Measurements from ENCODE around the gene OGFR. TPM values are rescaled to one million over a fixed set of nuclear protein-coding genes. Genes with fewer than 3 reads are reported as not detected.

OGFR gene
- total and polyA plus RNA-seq, 4 donors: 14.6 to 46.6 (median 42.3) TPM

DNA sequence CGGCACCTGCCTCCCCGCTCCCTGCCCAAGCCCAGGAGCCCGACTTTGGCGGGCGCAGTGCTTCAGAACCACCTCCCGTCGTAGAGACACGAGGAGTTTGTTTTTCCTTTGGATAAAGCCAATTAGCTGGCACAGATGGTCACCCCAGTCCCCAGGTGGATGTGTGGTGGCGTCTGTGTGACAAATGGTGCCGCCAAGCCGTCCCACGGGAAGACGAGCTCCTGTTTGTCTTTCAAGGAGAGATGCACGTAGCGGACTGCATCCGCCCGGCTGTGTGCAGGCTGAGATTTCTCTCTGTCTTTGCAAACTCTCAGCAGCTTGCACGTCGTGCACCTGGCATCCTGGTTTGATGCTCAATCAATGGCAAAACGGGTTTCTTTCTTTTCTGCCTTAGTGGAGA is 24.4 kb upstream of the OGFR start:
- Histone ChIP-seq H3K27me3 (ENCODE audit: control insufficient read depth, insufficient read depth, low read length) (no peaks in the 10 kb centered on the region), H3K27ac (ENCODE audit: low read depth, low read length) (no peak overlapping the region), H3K9me3 (ENCODE audit: control insufficient read depth, insufficient read depth, low read length) (no peaks in the 10 kb centered on the region), H3K36me3 (ENCODE audit: control insufficient read depth, insufficient read depth, low read length) (no peaks in the 10 kb centered on the region), H3K4me3 (ENCODE audit: low read depth, low read length) (no peak overlapping the region), H3K4me1 (ENCODE audit: control insufficient read depth, insufficient read depth, low read length) (peaks cover 31% of the 10 kb centered on the region)
- DNase-seq (ENCODE audit: low read depth in 4 of 6, low spot score in 6 of 6): peak in 2 of 6 donors; percentile 71 to 77
- WGBS (ENCODE audit: insufficient coverage): 43% methylated on average over 14 of the region's 20 CpGs

DNA sequence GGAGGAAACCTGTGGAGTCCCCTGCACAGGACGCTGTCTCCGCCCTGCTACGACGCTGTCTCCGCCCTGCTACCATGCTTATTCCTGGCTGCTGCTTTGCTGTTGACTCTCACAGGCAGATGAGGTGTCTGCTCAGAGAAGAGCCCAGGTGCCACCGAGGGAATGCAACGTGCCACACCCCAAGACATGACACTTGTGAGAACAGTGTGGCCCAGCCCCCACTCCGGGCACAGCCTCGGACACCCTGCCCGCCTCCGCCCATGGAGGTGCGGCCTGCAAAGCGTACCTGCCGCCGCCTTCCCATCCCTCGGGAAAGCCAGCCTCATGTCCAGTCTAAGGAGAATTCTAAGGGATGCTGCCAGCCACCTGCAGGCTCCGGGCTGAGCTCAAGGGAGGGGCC is 23.9 kb upstream of the OGFR start:
- no peak for DNase-seq (ENCODE audit: low read depth in 4 of 6, low spot score in 6 of 6)
- Histone ChIP-seq H3K4me1 (ENCODE audit: control insufficient read depth, insufficient read depth, low read length) (peaks cover 32% of the 10 kb centered on the region), H3K36me3 (ENCODE audit: control insufficient read depth, insufficient read depth, low read length) (no peaks in the 10 kb centered on the region), H3K4me3 (ENCODE audit: low read depth, low read length) (no peak overlapping the region), H3K27ac (ENCODE audit: low read depth, low read length) (no peak overlapping the region), H3K9me3 (ENCODE audit: control insufficient read depth, insufficient read depth, low read length) (no peaks in the 10 kb centered on the region), H3K27me3 (ENCODE audit: control insufficient read depth, insufficient read depth, low read length) (no peaks in the 10 kb centered on the region)
- 89% methylated on average over 17 of the region's 17 CpGs for WGBS (ENCODE audit: insufficient coverage)

DNA sequence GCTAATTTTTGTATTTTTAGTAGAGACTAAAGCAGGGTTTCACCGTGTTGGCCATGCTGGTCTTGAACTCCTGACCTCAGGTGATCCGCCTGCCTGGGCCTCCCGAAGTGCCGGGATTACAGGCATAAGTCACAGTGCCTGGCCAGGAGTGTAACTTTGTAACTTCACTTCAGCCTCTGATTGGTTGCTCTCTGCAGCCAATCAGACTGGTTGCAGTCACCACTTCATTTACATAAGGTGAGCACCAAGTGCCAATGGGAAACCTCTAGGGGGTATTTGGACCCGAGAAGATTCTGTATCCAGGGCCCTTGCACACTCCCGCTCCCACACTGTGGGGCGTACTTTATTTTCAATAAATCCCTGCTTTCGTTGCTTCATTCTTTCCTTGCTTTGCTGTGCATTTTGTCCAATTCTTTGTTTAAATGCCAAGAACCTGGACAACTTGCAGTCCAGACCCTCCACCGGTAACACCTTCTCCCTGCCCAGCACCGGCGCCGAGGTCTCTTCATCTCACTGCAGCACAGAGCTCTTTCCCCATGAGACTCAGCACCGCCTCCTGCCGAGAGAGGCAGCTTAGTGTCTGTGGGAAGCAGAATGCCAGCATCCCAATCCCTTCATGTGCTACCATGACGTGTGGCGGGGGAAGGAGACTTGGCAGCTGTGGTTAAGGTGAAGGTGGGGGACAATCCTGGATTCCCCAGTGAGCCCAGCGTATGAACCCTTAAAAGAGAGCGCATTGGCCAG is 22.3 kb upstream of the OGFR start:
- Histone ChIP-seq H3K4me3 (ENCODE audit: low read depth, low read length) (no peak overlapping the region), H3K4me1 (ENCODE audit: control insufficient read depth, insufficient read depth, low read length) (peaks cover 44% of the 10 kb centered on the region), H3K9me3 (ENCODE audit: control insufficient read depth, insufficient read depth, low read length) (no peaks in the 10 kb centered on the region), H3K36me3 (ENCODE audit: control insufficient read depth, insufficient read depth, low read length) (no peaks in the 10 kb centered on the region), H3K27ac (ENCODE audit: low read depth, low read length) (no peak overlapping the region), H3K27me3 (ENCODE audit: control insufficient read depth, insufficient read depth, low read length) (no peaks in the 10 kb centered on the region)
- whole genome bisulfite sequencing (ENCODE audit: insufficient coverage): 85% methylated on average over 12 of the region's 18 CpGs
- no peak for DNase-seq (ENCODE audit: low read depth in 4 of 6, low spot score in 6 of 6)

DNA sequence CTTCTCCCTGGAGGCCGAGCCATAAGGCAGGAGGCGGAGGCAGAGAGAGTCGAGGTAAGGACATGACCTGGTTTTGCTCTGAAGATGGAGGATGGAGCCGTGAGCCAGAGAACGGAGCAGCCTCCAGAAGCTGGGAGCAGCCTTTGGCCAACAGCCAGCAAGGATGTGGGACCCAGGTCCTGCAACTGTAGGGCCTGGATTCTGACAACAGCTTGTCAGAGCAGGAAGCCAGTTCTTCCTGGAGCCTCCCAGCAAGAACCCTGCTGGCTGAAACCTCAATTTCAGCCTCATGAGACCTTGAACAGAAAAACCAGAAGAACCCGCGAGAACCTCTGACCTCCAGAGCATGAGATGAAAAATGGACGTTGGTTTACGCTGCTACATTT is 21.7 kb upstream of the OGFR start:
- 70% methylated on average over 6 of the region's 9 CpGs for WGBS (ENCODE audit: insufficient coverage)
- H3K27ac ChIP-seq (ENCODE audit: low read depth, low read length): peak overlapping the region; percentile 15
- DNase-seq (ENCODE audit: low read depth in 4 of 6, low spot score in 6 of 6): no peak
- no peaks in the 10 kb centered on the region for H3K9me3 ChIP-seq (ENCODE audit: control insufficient read depth, insufficient read depth, low read length)
- H3K4me1 ChIP-seq (ENCODE audit: control insufficient read depth, insufficient read depth, low read length): peaks cover 47% of the 10 kb centered on the region
- H3K36me3 ChIP-seq (ENCODE audit: control insufficient read depth, insufficient read depth, low read length): no peaks in the 10 kb centered on the region
- H3K4me3 ChIP-seq (ENCODE audit: low read depth, low read length): no peak overlapping the region
- no peaks in the 10 kb centered on the region for H3K27me3 ChIP-seq (ENCODE audit: control insufficient read depth, insufficient read depth, low read length)

DNA sequence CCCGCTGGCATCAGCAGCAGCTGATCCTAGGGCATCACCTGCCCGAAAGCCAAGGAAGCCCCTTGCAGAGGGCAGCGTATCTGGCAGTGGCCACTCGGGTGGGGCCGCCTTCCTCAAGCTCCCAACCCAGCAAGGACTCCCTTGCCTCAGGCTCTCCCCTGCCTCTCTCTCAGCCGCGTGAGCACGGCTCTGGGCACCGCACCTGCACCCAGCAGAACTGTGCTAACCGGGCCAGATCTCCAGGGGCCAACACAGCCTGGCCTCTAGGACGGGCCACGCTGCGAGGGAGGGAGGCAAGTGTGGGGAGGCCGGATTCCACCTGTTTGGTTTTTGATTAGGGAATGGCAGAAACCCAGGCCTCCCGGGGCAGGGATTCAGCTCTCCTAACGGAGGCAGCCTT is 20.1 kb upstream of the OGFR start:
- no peaks in the 10 kb centered on the region for H3K27me3 ChIP-seq (ENCODE audit: control insufficient read depth, insufficient read depth, low read length)
- H3K9me3 ChIP-seq (ENCODE audit: control insufficient read depth, insufficient read depth, low read length): no peaks in the 10 kb centered on the region
- no peak for DNase-seq (ENCODE audit: low read depth in 4 of 6, low spot score in 6 of 6)
- peaks cover 60% of the 10 kb centered on the region for H3K4me1 ChIP-seq (ENCODE audit: control insufficient read depth, insufficient read depth, low read length)
- no peaks in the 10 kb centered on the region for H3K36me3 ChIP-seq (ENCODE audit: control insufficient read depth, insufficient read depth, low read length)
- 79% methylated on average over 15 of the region's 16 CpGs for WGBS (ENCODE audit: insufficient coverage)
- no peak overlapping the region for H3K4me3 ChIP-seq (ENCODE audit: low read depth, low read length)
- H3K27ac ChIP-seq (ENCODE audit: low read depth, low read length): no peak overlapping the region

DNA sequence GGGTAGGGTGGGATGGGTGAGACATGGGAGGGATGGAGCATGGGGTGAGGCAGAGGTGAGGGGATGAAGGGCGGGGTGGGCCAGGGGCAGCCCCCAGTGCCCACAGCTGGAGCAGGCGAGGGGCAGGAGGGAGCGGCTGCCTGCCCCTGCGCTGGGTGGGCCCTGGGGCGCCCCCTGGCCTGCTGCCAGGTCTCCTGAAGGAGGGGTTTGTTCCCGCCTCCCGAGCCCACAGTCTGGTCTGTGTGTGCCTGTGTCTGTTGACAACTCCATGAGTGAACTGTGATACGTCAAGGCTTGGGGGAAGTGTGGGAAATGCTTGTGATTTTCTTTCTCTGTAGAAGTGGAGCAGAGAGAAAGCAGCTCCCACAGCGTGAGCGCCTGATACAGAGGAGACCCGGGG is 19.2 kb upstream of the OGFR start:
- peak in 2 of 6 donors; percentile 65 to 68 for DNase-seq (ENCODE audit: low read depth in 4 of 6, low spot score in 6 of 6)
- 45% methylated on average over 9 of the region's 11 CpGs for WGBS (ENCODE audit: insufficient coverage)
- Histone ChIP-seq H3K9me3 (ENCODE audit: control insufficient read depth, insufficient read depth, low read length) (no peaks in the 10 kb centered on the region), H3K36me3 (ENCODE audit: control insufficient read depth, insufficient read depth, low read length) (no peaks in the 10 kb centered on the region), H3K27ac (ENCODE audit: low read depth, low read length) (peak overlapping the region; percentile 67), H3K4me1 (ENCODE audit: control insufficient read depth, insufficient read depth, low read length) (peaks cover 56% of the 10 kb centered on the region), H3K27me3 (ENCODE audit: control insufficient read depth, insufficient read depth, low read length) (no peaks in the 10 kb centered on the region), H3K4me3 (ENCODE audit: low read depth, low read length) (no peak overlapping the region)

DNA sequence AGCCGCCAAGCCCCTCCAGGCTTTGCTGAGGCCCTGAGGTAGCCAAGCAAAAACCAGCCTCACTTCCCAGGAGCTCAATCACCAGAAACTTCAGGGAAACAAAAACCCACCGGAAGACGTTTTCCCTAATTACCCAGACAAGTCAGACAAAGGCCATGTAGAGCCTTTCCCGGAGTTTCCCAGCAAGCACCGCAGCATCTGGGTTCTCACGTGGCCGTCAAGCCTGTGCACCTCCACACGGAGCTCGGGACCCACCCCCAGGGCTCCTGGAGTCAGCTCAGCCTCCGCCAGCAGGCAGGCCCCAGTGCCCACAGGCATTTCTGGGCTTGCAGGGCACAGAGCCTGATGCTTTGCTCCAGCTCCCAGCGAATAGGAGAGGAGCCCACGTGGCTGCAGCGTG is 18.5 kb upstream of the OGFR start:
- Histone ChIP-seq H3K27ac (ENCODE audit: low read depth, low read length) (peak overlapping the region; percentile 67), H3K9me3 (ENCODE audit: control insufficient read depth, insufficient read depth, low read length) (no peaks in the 10 kb centered on the region), H3K4me1 (ENCODE audit: control insufficient read depth, insufficient read depth, low read length) (peaks cover 53% of the 10 kb centered on the region)

DNA sequence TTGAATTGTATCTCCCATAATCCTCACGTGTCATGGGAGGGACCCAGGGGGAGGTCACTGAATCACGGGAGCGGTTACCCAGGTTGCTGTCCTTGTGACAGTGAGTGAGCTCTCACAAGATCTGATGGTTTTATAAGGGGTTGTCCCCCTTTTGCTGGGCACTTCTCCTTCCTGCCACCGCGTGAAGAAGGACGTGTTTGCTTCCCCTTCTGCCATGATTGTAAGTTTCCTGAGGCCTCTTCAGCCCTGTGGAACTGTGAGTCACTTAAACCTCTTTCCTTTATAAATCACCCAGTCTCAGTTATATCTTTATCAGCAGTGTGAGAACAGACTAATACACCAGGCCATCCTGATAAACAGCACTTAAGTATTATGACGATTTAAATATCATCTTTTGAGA is 17.3 kb upstream of the OGFR start:
- Histone ChIP-seq H3K27me3 (ENCODE audit: control insufficient read depth, insufficient read depth, low read length) (no peaks in the 10 kb centered on the region), H3K36me3 (ENCODE audit: control insufficient read depth, insufficient read depth, low read length) (no peaks in the 10 kb centered on the region), H3K4me3 (ENCODE audit: low read depth, low read length) (no peak overlapping the region), H3K9me3 (ENCODE audit: control insufficient read depth, insufficient read depth, low read length) (no peaks in the 10 kb centered on the region), H3K27ac (ENCODE audit: low read depth, low read length) (no peak overlapping the region), H3K4me1 (ENCODE audit: control insufficient read depth, insufficient read depth, low read length) (peaks cover 60% of the 10 kb centered on the region)
- WGBS (ENCODE audit: insufficient coverage): 87% methylated on average over 4 of the region's 7 CpGs
- no peak for DNase-seq (ENCODE audit: low read depth in 4 of 6, low spot score in 6 of 6)

More for the DNA sequence above, 18.5 kb upstream of the OGFR start:
- no peaks in the 10 kb centered on the region for H3K27me3 ChIP-seq (ENCODE audit: control insufficient read depth, insufficient read depth, low read length)
- WGBS (ENCODE audit: insufficient coverage): 43% methylated on average over 13 of the region's 13 CpGs
- H3K4me3 ChIP-seq (ENCODE audit: low read depth, low read length): no peak overlapping the region
- DNase-seq (ENCODE audit: low read depth in 4 of 6, low spot score in 6 of 6): peak in 1 of 6 donors; percentile 86
- no peaks in the 10 kb centered on the region for H3K36me3 ChIP-seq (ENCODE audit: control insufficient read depth, insufficient read depth, low read length)

DNA sequence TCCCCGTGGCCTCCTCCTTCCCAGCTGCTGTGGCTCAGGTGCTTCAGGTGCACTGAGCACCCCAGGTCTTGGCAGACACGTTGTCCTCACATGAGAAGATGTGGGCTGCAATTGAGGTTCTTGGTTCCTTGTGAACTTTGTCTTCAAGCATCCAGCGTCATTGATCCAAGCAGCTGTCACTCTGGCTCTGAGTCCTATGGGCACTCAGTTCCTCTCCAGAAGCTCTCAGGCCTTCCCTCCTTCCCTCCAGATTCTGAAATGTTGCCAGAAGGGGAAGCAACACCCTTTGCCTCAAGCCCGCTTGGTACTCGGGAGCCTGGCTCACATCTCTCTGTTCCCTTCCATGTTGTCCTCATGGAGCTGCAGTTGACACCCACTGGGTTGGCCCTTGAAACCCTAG is 16.8 kb upstream of the OGFR start:
- DNase-seq (ENCODE audit: low read depth in 4 of 6, low spot score in 6 of 6): no peak
- Histone ChIP-seq H3K27ac (ENCODE audit: low read depth, low read length) (no peak overlapping the region), H3K27me3 (ENCODE audit: control insufficient read depth, insufficient read depth, low read length) (no peaks in the 10 kb centered on the region), H3K4me3 (ENCODE audit: low read depth, low read length) (no peak overlapping the region), H3K36me3 (ENCODE audit: control insufficient read depth, insufficient read depth, low read length) (no peaks in the 10 kb centered on the region), H3K4me1 (ENCODE audit: control insufficient read depth, insufficient read depth, low read length) (peaks cover 54% of the 10 kb centered on the region), H3K9me3 (ENCODE audit: control insufficient read depth, insufficient read depth, low read length) (no peaks in the 10 kb centered on the region)
- 71% methylated on average over 5 of the region's 5 CpGs for WGBS (ENCODE audit: insufficient coverage)

DNA sequence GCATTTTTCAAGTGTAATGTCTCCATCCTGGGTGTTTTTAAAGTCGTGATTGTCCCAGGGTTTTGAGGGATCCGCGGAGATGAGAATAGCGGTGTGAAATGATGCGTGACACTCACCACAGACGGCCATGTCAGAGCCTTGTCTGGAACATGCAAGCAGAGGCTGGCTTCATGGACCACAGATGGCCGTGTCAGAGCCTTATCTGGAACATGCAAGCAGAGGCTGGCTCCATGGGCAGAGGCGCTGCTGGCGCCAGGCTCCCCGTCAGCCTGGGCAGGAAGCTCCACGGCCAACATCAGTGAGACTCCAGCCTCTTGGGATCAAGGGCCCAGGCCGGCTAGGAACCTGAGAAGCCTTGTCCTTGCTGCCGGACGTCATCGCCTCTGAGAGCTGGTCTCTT is 16.0 kb upstream of the OGFR start:
- no peaks in the 10 kb centered on the region for H3K9me3 ChIP-seq (ENCODE audit: control insufficient read depth, insufficient read depth, low read length)
- DNase-seq (ENCODE audit: low read depth in 4 of 6, low spot score in 6 of 6): no peak
- no peaks in the 10 kb centered on the region for H3K27me3 ChIP-seq (ENCODE audit: control insufficient read depth, insufficient read depth, low read length)
- H3K36me3 ChIP-seq (ENCODE audit: control insufficient read depth, insufficient read depth, low read length): no peaks in the 10 kb centered on the region
- WGBS (ENCODE audit: insufficient coverage): 75% methylated on average over 15 of the region's 15 CpGs
- H3K27ac ChIP-seq (ENCODE audit: low read depth, low read length): no peak overlapping the region
- H3K4me1 ChIP-seq (ENCODE audit: control insufficient read depth, insufficient read depth, low read length): peaks cover 55% of the 10 kb centered on the region
- H3K4me3 ChIP-seq (ENCODE audit: low read depth, low read length): no peak overlapping the region

Measured in spinal cord (tissue), 10 donors.